Endothelial cell of umbilical vein (primary cell): ENCODE measurements around the gene NDUFS6. TPM values are rescaled to one million over a fixed set of nuclear protein-coding genes. Genes with fewer than 3 reads are reported as not detected.

Experiments used
- BruUV-seq: library from RNA; stranded (reverse); fragments of 400-500 nt; replicated peaks from 2 replicates; lab custom pipeline; 2021; lab: Mats Ljungman, UMichigan
- CTCF ChIA-PET: fragments of 300-600, 350-600 bp; sonication (Branson Sonifier 250); formaldehyde crosslinking; loops from one replicate; lab custom pipeline; 2021; ENCODE audit warnings: antibody characterized with exemption, inconsistent platforms; lab: Charles Lee
- POLR2A ChIA-PET: fragments of 300-600, 350-600 bp; sonication (Branson Sonifier 250); formaldehyde crosslinking; loops from one replicate; lab custom pipeline; 2021; ENCODE audit warnings: antibody characterized with exemption, inconsistent platforms; lab: Charles Lee
- DNase-seq: peaks from one replicate; pipeline ENCODE4 v3.0.0-alpha.2; 2011; ENCODE audit warnings: low read depth, low spot score
- FAIRE-seq: peaks from 2 replicates; lab custom pipeline; 2011; peaks lifted over from hg19 to GRCh38; lab: Jason Lieb, UNC
- H2AFZ ChIP-seq: 2 replicates; pipeline ENCODE4 v1.6.0; 2012; ENCODE audit warnings: low read depth, low read length, control low read depth, inconsistent platforms
- H3K27ac ChIP-seq: 2 replicates; pipeline ENCODE4 v1.5.1; 2011; ENCODE audit warnings: low read depth, mild to moderate bottlenecking, control low read depth, low read length, moderate library complexity; ENCODE audit not compliant: insufficient read depth
- H3K27me3 ChIP-seq, 2 experiments: 2 replicates each; pipeline versions ENCODE4 v1.6.0 to v1.6.1; 2011; ENCODE audit warnings: low read length in 2 of 2, mixed read lengths in 1 of 2; ENCODE audit not compliant: control insufficient read depth in 2 of 2, insufficient read depth in 2 of 2
- H3K36me3 ChIP-seq, 2 experiments: 2 replicates in 1 of 2; 3 replicates in 1 of 2; pipeline ENCODE4 v1.5.1; 2011; ENCODE audit warnings: low read length in 2 of 2, mild to moderate bottlenecking in 1 of 2, moderate library complexity in 1 of 2; ENCODE audit not compliant: control insufficient read depth in 2 of 2, insufficient read depth in 2 of 2; ENCODE audit errors: extremely low read depth in 1 of 2
- H3K4me1 ChIP-seq: 3 replicates; pipeline ENCODE4 v1.5.1; 2011; ENCODE audit warnings: mild to moderate bottlenecking, low read length; ENCODE audit not compliant: control insufficient read depth, insufficient read depth; ENCODE audit errors: extremely low read depth
- H3K4me2 ChIP-seq: 2 replicates; pipeline ENCODE4 v1.6.1; 2011; ENCODE audit warnings: low read length, control low read depth, mixed read lengths; ENCODE audit not compliant: insufficient read depth
- H3K4me3 ChIP-seq, 3 experiments: fragments of 200-600 bp in 1 of 3; sonication (generic), shearing (Covaris generic) in 1 of 3; replicated peaks in 1 of 3; 2 replicates each; pipeline ENCODE4 v1.5.1; 2011 to 2016; ENCODE audit warnings: control low read depth in 3 of 3, low read length in 3 of 3, mild to moderate bottlenecking in 2 of 3, inconsistent platforms in 1 of 3, low read depth in 1 of 3, moderate library complexity in 1 of 3; ENCODE audit not compliant: insufficient read depth in 1 of 3
- H3K79me2 ChIP-seq: 2 replicates; pipeline ENCODE4 v1.6.0; 2012; ENCODE audit warnings: low read length, inconsistent platforms; ENCODE audit not compliant: control insufficient read depth, insufficient read depth
- H3K9ac ChIP-seq: replicated peaks from 2 replicates; pipeline ENCODE3; 2011; ENCODE audit warnings: low read length, control low read depth; ENCODE audit not compliant: insufficient read depth; ENCODE audit errors: extremely low read depth
- H3K9me1 ChIP-seq: replicated peaks from 3 replicates; pipeline ENCODE4 v1.6.0; 2011; ENCODE audit warnings: mild to moderate bottlenecking, low read length; ENCODE audit not compliant: control insufficient read depth, insufficient read depth; ENCODE audit errors: extremely low read depth
- H3K9me3 ChIP-seq: replicated peaks from 2 replicates; pipeline ENCODE4 v1.5.1; 2012; ENCODE audit warnings: low read length, inconsistent platforms; ENCODE audit not compliant: control insufficient read depth, insufficient read depth
- H4K20me1 ChIP-seq: replicated peaks from 2 replicates; pipeline ENCODE3; 2011; ENCODE audit warnings: mild to moderate bottlenecking, low read length; ENCODE audit not compliant: control insufficient read depth, insufficient read depth; ENCODE audit errors: extremely low read depth
- EZH2 ChIP-seq: IDR thresholded peaks from 2 replicates; pipeline ENCODE4 v1.6.1; 2012; ENCODE audit warnings: borderline replicate concordance, low read depth, mild to moderate bottlenecking, moderate library complexity, low read length, inconsistent platforms; ENCODE audit not compliant: severe bottlenecking
- FOS ChIP-seq: IDR thresholded peaks from 2 replicates; pipeline ENCODE4 v1.6.1; 2011; ENCODE audit warnings: mild to moderate bottlenecking, low read length, moderate library complexity, borderline replicate concordance; ENCODE audit not compliant: insufficient read depth
- GATA2 ChIP-seq: IDR thresholded peaks from 2 replicates; pipeline ENCODE4 v1.7.0; 2011; ENCODE audit warnings: low read depth, mild to moderate bottlenecking, moderate library complexity, mixed read lengths, low read length; ENCODE audit not compliant: insufficient read length, insufficient read depth
- JUN ChIP-seq: IDR thresholded peaks from 2 replicates; pipeline ENCODE4 v1.6.1; 2011; ENCODE audit warnings: borderline replicate concordance, low read depth; ENCODE audit not compliant: insufficient read length, insufficient read depth
- MAX ChIP-seq: IDR thresholded peaks from 2 replicates; pipeline ENCODE4 v1.6.1; 2011; ENCODE audit not compliant: insufficient read depth, insufficient read length
- MYC ChIP-seq: IDR thresholded peaks from one replicate; pipeline ENCODE4 v1.6.1; 2011; ENCODE audit warnings: mild to moderate bottlenecking, low read depth, low read length
- POLR2A ChIP-seq: IDR thresholded peaks from 2 replicates; pipeline ENCODE4 v1.6.1; 2012; ENCODE audit warnings: low read depth, mild to moderate bottlenecking, control low read depth, low read length
- POLR2AphosphoS5 ChIP-seq: IDR thresholded peaks from 2 replicates; pipeline ENCODE4 v1.6.1; 2012; ENCODE audit warnings: low read depth, mild to moderate bottlenecking, control low read depth, low read length, moderate library complexity; ENCODE audit not compliant: insufficient read depth
- dilution Hi-C: fragments of 300-500 bp; cut with MboI; formaldehyde crosslinking; loops from one replicate; pipeline ENCODE4 v1.15.0; 2019; ENCODE audit warnings: low sequenced_read_pairs; ENCODE audit not compliant: extremely low pct_ligation_motif_present
- intact Hi-C: fragments of 100-400 bp; cut with micrococcal nuclease; formaldehyde crosslinking; loops from one replicate; pipeline ENCODE4 v1.10.0; 2022
- polyA plus RNA-seq, 4 experiments: library from polyadenylated mRNA; depleted of rRNA in 3 of 4; stranded (reverse) in 3 of 4; unstranded in 1 of 4; fragments of >200 nt; gene quantifications; 2 replicates each; pipeline versions ENCODE4 v1.2.1 to v1.2.3, GENCODE V29; 2011 to 2012; ENCODE audit warnings: missing spikeins in 1 of 4
- total RNA-seq: library from RNA; stranded (reverse); gene quantifications from 2 replicates; pipeline ENCODE4 v1.2.3, GENCODE V29; 2021
- TF ChIP-seq, protein P1 (sequence below), 2 donors: IDR thresholded peaks; 1 replicate in 1 of 2; 2 replicates in 1 of 2; pipeline ENCODE4 v1.5.1; 2011; ENCODE audit warnings: low read length in 2 of 2, mild to moderate bottlenecking in 2 of 2, moderate library complexity in 2 of 2, control low read depth in 1 of 2, inconsistent platforms in 1 of 2, low read depth in 1 of 2; ENCODE audit not compliant: insufficient read depth in 1 of 2; ENCODE audit errors: extremely low read depth in 1 of 2

The NDUFS6 gene
- total and polyA plus RNA-seq, 2 donors (not counting 3 experiments of a cell fraction or from before 2014, with no cell fraction given), result 42.5 to 127 TPM

DNA sequence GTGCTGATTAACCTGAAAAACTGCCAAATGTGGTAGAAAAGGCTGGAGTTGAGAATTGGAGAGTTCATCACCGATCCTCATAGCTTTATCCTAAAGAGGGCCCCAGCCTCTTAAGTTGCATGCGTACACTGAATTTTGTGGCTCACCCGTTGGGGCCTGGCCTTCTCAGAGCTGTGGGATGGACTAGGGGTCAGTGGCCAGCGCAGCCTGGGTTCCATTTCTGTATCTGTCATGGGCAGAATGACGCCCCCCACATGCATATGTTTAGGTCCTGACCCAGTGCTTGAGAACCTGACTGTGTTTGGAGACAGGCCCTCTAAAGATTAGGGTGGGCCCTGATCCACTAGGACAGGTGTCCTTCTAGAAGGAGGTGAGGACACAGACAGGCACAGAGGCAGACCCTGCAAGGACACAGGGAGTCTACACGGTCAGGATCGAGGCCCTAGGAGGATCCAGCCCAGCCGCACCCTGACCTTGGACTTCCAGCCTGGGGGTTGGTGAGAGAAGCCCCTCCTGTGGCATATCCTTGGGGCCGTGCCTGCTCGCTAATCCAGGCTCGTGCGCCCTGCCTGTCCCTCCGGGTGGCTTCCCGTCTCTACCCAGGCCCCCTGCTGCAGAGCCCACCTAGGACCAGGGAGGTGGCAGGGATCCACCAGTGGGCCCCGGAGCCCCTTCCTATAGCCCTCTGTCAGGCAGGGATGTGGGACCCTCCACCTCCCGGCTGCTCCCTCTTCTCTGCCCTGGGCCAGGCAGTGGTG is 32.2 kb downstream of the NDUFS6 start:
- no peak overlapping the region for H3K4me2 ChIP-seq
- CTCF ChIA-PET, result no interaction called here

More for the DNA sequence above, 32.2 kb downstream of the NDUFS6 start:
- POLR2A ChIA-PET, result no interaction called here
- Histone ChIP-seq H3K9ac (no peak overlapping the region), H3K27me3 (no peaks in the 10 kb centered on the region), H3K9me3 (no peaks in the 10 kb centered on the region), H2AFZ (no peak overlapping the region), H3K4me1 (no peaks in the 10 kb centered on the region), H3K9me1 (no peaks in the 10 kb centered on the region), H3K4me3 (no peak overlapping the region), H3K79me2 (no peaks in the 10 kb centered on the region), H3K27ac (no peak overlapping the region), H3K36me3 (no peaks in the 10 kb centered on the region), H4K20me1 (no peaks in the 10 kb centered on the region)
- BruUV-seq, result no TSS peak
- DNase-seq, result no peak
- TF ChIP-seq FOS (no peak), JUN (no peak), POLR2AphosphoS5 (no peak), GATA2 (no peak), MAX (no peak), MYC (no peak), POLR2A (no peak), EZH2 (no peak)
- TF ChIP-seq, protein P1, sequence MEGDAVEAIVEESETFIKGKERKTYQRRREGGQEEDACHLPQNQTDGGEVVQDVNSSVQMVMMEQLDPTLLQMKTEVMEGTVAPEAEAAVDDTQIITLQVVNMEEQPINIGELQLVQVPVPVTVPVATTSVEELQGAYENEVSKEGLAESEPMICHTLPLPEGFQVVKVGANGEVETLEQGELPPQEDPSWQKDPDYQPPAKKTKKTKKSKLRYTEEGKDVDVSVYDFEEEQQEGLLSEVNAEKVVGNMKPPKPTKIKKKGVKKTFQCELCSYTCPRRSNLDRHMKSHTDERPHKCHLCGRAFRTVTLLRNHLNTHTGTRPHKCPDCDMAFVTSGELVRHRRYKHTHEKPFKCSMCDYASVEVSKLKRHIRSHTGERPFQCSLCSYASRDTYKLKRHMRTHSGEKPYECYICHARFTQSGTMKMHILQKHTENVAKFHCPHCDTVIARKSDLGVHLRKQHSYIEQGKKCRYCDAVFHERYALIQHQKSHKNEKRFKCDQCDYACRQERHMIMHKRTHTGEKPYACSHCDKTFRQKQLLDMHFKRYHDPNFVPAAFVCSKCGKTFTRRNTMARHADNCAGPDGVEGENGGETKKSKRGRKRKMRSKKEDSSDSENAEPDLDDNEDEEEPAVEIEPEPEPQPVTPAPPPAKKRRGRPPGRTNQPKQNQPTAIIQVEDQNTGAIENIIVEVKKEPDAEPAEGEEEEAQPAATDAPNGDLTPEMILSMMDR (IDR thresholded peaks at IDR 0.05; ENCODE audit: extremely low read depth in 1 of 2, insufficient read depth in 1 of 2, low read depth in 1 of 2, low read length in 2 of 2), result no peak
- intact Hi-C loops, result no loop called here
- dilution Hi-C loops, result no loop called here
- FAIRE-seq, result no peak
